GM12874 (cell line): ENCODE measurements around the gene C4orf54.

Experiments
- CTCF ChIP-seq: IDR thresholded peaks from 2 replicates; pipeline ENCODE4 v1.5.1; 2011; ENCODE audit warnings: low read depth, mild to moderate bottlenecking, control low read depth, low read length, moderate library complexity; ENCODE audit not compliant: insufficient read depth

Gene C4orf54

GRCh38 chr4:99651811-99652485, 5.7 kb downstream of the C4orf54 start:
- TF ChIP-seq CTCF = no peak

- TF ChIP-seq CTCF = no peak
These were observed 6.4 kb downstream of the C4orf54 start for GRCh38 chr4:99651016-99651769.

- TF ChIP-seq CTCF = no peak
These were observed 7.8 kb downstream of the C4orf54 start for GRCh38 chr4:99649778-99650177.

DNA sequence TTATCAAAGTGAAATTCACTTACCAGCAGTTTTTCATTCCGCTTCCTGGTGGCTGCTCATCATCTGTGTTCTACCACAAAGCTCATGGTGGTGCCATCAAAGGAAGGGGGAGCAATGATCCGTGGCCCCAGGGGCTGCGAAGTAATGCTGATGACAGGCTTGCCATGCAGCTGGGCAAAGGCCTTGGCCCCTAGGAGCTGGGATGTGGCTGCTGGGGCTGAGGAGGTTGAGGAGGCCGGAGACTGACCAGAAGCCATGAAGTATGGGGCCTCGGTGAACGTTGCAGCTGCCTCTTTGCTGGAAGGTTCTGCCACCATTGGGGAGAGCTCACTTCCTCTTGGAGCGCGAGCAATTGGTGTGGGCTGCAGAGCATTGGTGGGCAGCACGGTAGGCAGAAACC, 8.4 kb downstream of the C4orf54 start:
- no peak for TF ChIP-seq CTCF

GRCh38 chr4:99648321-99648720, 9.3 kb downstream of the C4orf54 start:
- TF ChIP-seq CTCF = no peak

DNA sequence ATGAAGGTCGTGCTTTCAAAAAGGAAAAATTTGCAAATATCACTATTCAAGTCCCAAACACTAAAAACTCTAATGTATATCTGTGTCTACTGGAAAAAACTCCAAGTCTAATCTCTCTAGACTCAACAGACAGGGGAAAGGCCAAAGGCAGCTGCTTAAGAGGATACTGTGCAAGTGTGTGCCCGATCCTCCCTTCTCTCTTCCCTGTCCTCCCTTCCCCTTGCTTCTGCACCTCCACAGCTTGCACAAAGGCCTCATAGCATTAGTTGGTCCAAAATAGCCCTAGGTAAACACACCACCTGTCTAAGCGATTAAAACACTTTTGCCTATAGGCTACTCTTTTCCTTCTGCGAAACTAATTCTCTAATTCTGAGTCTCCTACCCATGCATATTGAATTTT, 10.6 kb downstream of the C4orf54 start:
- no peak for TF ChIP-seq CTCF

DNA sequence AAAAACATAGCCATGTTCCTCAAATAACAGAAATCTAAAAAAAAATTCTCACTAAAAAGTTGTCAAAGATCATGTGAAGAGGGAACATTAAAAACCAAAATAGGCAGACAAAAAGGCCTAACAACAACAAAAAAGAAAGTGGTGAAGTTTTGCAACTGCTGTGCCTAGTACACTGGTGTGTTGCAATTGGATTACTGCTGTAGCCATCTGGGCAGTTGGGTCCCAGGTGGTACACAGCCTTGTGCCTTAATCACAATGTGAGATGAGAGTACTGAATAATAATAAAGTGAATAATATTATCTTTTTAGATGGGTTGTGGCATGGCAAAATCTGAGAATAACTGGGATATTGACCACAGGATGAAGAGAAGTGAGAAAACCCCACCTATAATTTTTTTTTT, 12.0 kb downstream of the C4orf54 start:
- TF ChIP-seq CTCF = no peak
